Heart right ventricle (tissue), 16 donors: ENCODE results near the gene SC5D. TPM values are rescaled to one million over a fixed set of nuclear protein-coding genes. Genes with fewer than 3 reads are reported as not detected.

Experiments
- ATAC-seq, 8 donors: fragments of 200-7000 bp; cut with Tn5 transposase; one replicate each; pipeline ENCODE4 v1.9.1; 2020; ENCODE audit warnings: mild to moderate bottlenecking in 8 of 8, moderate library complexity in 8 of 8, moderate number of reproducible peaks in 1 of 8
- DNase-seq, 2 donors: peaks; one replicate each; pipeline ENCODE4 v3.0.0-alpha.2; 2020
- H3K27ac ChIP-seq, 10 donors: fragments of 200-600 bp; sonication (generic) in 2 of 10; one replicate each; pipeline versions ENCODE4 v1.5.0 to v1.8.0; 2020 to 2022; ENCODE audit warnings: mild to moderate bottlenecking in 3 of 10
- H3K27me3 ChIP-seq, 7 donors: fragments of 200-600 bp; one replicate each; pipeline ENCODE4 v1.8.0; 2021 to 2022; ENCODE audit warnings: mild to moderate bottlenecking in 2 of 7
- H3K36me3 ChIP-seq, 9 donors: fragments of 200-600 bp; sonication (generic) in 1 of 9; one replicate each; pipeline versions ENCODE4 v1.5.0 to v1.8.0; 2020 to 2022; ENCODE audit warnings: mild to moderate bottlenecking in 2 of 9
- H3K4me1 ChIP-seq, 9 donors: fragments of 200-600 bp; sonication (generic) in 1 of 9; one replicate each; pipeline versions ENCODE4 v1.5.0 to v1.8.0; 2020 to 2022; ENCODE audit warnings: mild to moderate bottlenecking in 4 of 9
- H3K4me3 ChIP-seq, 10 donors: fragments of 200-600 bp; sonication (generic) in 2 of 10; one replicate each; pipeline versions ENCODE4 v1.5.0 to v1.8.0; 2020 to 2022; ENCODE audit warnings: mild to moderate bottlenecking in 7 of 10, moderate library complexity in 2 of 10
- H3K9me3 ChIP-seq, 11 donors: fragments of 200-600 bp in 10 of 11; sonication (generic) in 2 of 11; one replicate each; pipeline versions ENCODE4 v1.5.0 to v1.8.0; 2013 to 2022; ENCODE audit warnings: mild to moderate bottlenecking in 2 of 11, control low read depth in 1 of 11, moderate library complexity in 1 of 11
- CTCF ChIP-seq, 9 donors: fragments of 200-600 bp; sonication (generic) in 2 of 9; IDR thresholded peaks; one replicate each; pipeline versions ENCODE4 v1.5.0 to v1.8.0; 2021 to 2022; ENCODE audit warnings: antibody characterized with exemption in 9 of 9, mild to moderate bottlenecking in 5 of 9, moderate library complexity in 1 of 9
- WGBS, 2 donors: extraction: QIAGEN DNeasy Blood & Tissue Kit; methylation state at CpG; one replicate each; pipeline ENCODE4 v1.1.7; 2013; ENCODE audit warnings: inconsistent platforms in 1 of 2; 5-methylcytosine and 5-hydroxymethylcytosine counted together
- intact Hi-C, 10 donors: fragments of 100-400 bp; cut with DNase I; formaldehyde crosslinking; loops; one replicate each; pipeline versions ENCODE4 v1.11.1 to v1.14.2; 2022
- long read RNA-seq, 3 donors: library from polyadenylated mRNA; unstranded; transcript quantifications; one replicate each; pipeline ENCODE4 v2.0.0, GENCODE V29; 2020 to 2021
- polyA plus RNA-seq, 2 donors: library from polyadenylated mRNA; stranded (reverse); fragments of 200-250 nt; gene quantifications; one replicate each; pipeline ENCODE4 v1.2.3, GENCODE V29; 2013
- total RNA-seq, 10 donors: library from RNA; stranded (reverse); fragmentation: NEBNext Ultra II Directional in 3 of 10; extraction: Animal tissue kit (Norgen Biotek cat#: 25700) in 3 of 10; gene quantifications; one replicate each; pipeline versions ENCODE4 v1.2.1 to v1.2.4, GENCODE V29; 2021 to 2023
- donor health status: Arrhythmogenic right ventricular cardiomyopathy.
- donor health status: ischemic (EF 13 %, LVEDD 7.1; RV severe dilation, severe dysfunction).
- donor health status: healthy with polysubstance abuse.
- donor health status: DM: no; HTN: yes; CAD: no.
- donor health status: DM: no; HTN: no; CAD: no.
- donor health status: ischemic (EF 25% LVEDD 6.9; RV normal size, moderate dysfunction).
- donor health status: ischemic (EF 25% LVEDD 5.7; RV mildly dilated, moderate dysfunction).
- donor health status: healthy.
- donor health status: DM: yes; HTN: yes; CAD: no.
- donor health status: Ischemic cardiomyopathy.
- donor health status: ischemic (EF 35%, LVEDD 5.7; RV mildly dilated, moderate dysfunction).
- donor health status: nonischemic (EF 11% LVEDD 7.7; RV severe dilation, severe dysfunction).
- donor health status: DM: yes; HTN: yes; CAD: no.
- donor health status: PGD.
- donor health status: ischemic (EF 29% LVEDD 5.4; RV normal size, mild dysfunction).
- donor health status: nonischemic (EF 23%, LVEDD 6.1; RV moderate dilation, normal function).

SC5D gene
- total RNA-seq = 10 to 100 TPM; 17.0 to 30.6 (median 20.9) TPM
- polyA plus RNA-seq = 10 to 100 TPM; 10.7 to 18.9 TPM
- long read RNA-seq, donor 1, transcript SC5D-201 (5 exons, 2,456 nt) = major isoform, 15 of 20 reads
- long read RNA-seq, donor 1, partial matches to known transcripts = 1 of 20 reads
- long read RNA-seq, donor 1, other reads (novel, unspliced or antisense) = 4 of 20 reads
- long read RNA-seq, donor 2, transcript SC5D-201 (5 exons, 2,456 nt) = major isoform, 23 of 29 reads
- long read RNA-seq, donor 2, partial matches to known transcripts = 5 of 29 reads
- long read RNA-seq, donor 2, other reads (novel, unspliced or antisense) = 1 of 29 reads
- long read RNA-seq, donor 3, transcript SC5D-201 (5 exons, 2,456 nt) = major isoform, 55 of 63 reads
- long read RNA-seq, donor 3, partial matches to known transcripts = 6 of 63 reads
- long read RNA-seq, donor 3, other reads (novel, unspliced or antisense) = 1 of 63 reads

- Histone ChIP-seq H3K36me3 (no peaks in the 10 kb centered on the region), H3K9me3 (no peaks in the 10 kb centered on the region), H3K4me3 (peak within 1 kb of the TSS; percentile 29 to 92 (median 81)), H3K4me1 (peaks cover 4 to 25% (median 12%) of the 10 kb centered on the region in 9 donors), H3K27me3 (no peaks in the 10 kb centered on the region), H3K27ac (peak within 1 kb of the TSS; percentile 46 to 90 (median 84))
- 0 to 1% methylated on average over 75 of the region's 75 CpGs for WGBS, 2 donors
- ATAC-seq = peak; percentile 98 to 99 (median 99)
- intact Hi-C loops = no loop called here
- peak; percentile 94 to 95 for DNase-seq
- TF ChIP-seq CTCF (IDR thresholded peaks at IDR 0.05) = peak in 3 of 9 donors; percentile 10 to 23 (median 17)
Measured at GRCh38 chr11:121292495-121293287, at the start of gene SC5D. Gene SC5D (plus strand): TSS chr11:121292771. CDS start chr11:121303376, 10,605 bp downstream.

GRCh38 chr11:121244884-121245283 is 47.7 kb upstream of the SC5D start:
- Histone ChIP-seq H3K27me3 (peaks cover 0 to 9% (median 0%) of the 10 kb centered on the region in 7 donors), H3K36me3 (no peaks in the 10 kb centered on the region), H3K4me1 (peaks cover 0 to 9% (median 0%) of the 10 kb centered on the region in 9 donors), H3K27ac (no peak overlapping the region), H3K9me3 (no peaks in the 10 kb centered on the region), H3K4me3 (no peak overlapping the region)
- ATAC-seq (no peak), DNase-seq (no peak)
- TF ChIP-seq CTCF (IDR thresholded peaks at IDR 0.05) = no peak
- intact Hi-C loops = loop anchor here in 6 of 10 donors (5.0 to 10.0 kb wide), 2 partner anchors 347 to 350 kb away; no protein-coding TSS in a partner anchor
- 79 to 84% methylated on average over 8 to 10 of the region's 10 CpGs for WGBS, 2 donors

GRCh38 chr11:121246021-121246768 is 46.4 kb upstream of the SC5D start:
- 88 to 92% methylated on average over 23 of the region's 23 CpGs for whole genome bisulfite sequencing, 2 donors
- Histone ChIP-seq H3K9me3 (no peaks in the 10 kb centered on the region), H3K27ac (no peak overlapping the region), H3K4me3 (no peak overlapping the region), H3K36me3 (no peaks in the 10 kb centered on the region), H3K27me3 (peaks cover 0 to 12% (median 0%) of the 10 kb centered on the region in 7 donors), H3K4me1 (peaks cover 0 to 9% (median 0%) of the 10 kb centered on the region in 9 donors)
- ATAC-seq = peak in 2 of 8 donors; percentile 29 to 68
- intact Hi-C loops = loop anchor here in 6 of 10 donors (5.0 to 10.0 kb wide), 2 partner anchors 346 to 349 kb away; no protein-coding TSS in a partner anchor
- TF ChIP-seq CTCF (IDR thresholded peaks at IDR 0.05) = no peak
- DNase-seq = no peak

GRCh38 chr11:121246769-121247035 is 45.9 kb upstream of the SC5D start:
- Histone ChIP-seq H3K4me1 (peaks cover 0 to 9% (median 0%) of the 10 kb centered on the region in 9 donors), H3K4me3 (no peak overlapping the region), H3K9me3 (no peaks in the 10 kb centered on the region), H3K27ac (no peak overlapping the region), H3K36me3 (no peaks in the 10 kb centered on the region), H3K27me3 (peaks cover 0 to 8% (median 0%) of the 10 kb centered on the region in 7 donors)
- DNase-seq = no peak
- TF ChIP-seq CTCF (IDR thresholded peaks at IDR 0.05) = no peak
- intact Hi-C loops = loop anchor here in 6 of 10 donors (5.0 to 10.0 kb wide), 2 partner anchors 346 to 348 kb away; no protein-coding TSS in a partner anchor
- WGBS, 2 donors = 76 to 83% methylated on average over 3 of the region's 3 CpGs
- no peak for ATAC-seq
